Calu3 (cell line): ENCODE measurements around the gene CACNA1C. TPM values are rescaled to one million over a fixed set of nuclear protein-coding genes. Genes with fewer than 3 reads are reported as not detected.

Experiments
- BruUV-seq: library from RNA; stranded (reverse); fragments of 400-500 nt; replicated peaks from 2 replicates; lab custom pipeline; 2021; lab: Mats Ljungman, UMichigan
- CTCF ChIA-PET: fragments of 300-600 bp; sonication (Branson Sonifier 250); formaldehyde crosslinking; loops from one replicate; lab custom pipeline; 2022; ENCODE audit warnings: antibody characterized with exemption; lab: Charles Lee
- DNase-seq: peaks from one replicate; pipeline ENCODE4 v3.0.0; 2022
- H3K27ac Mint-ChIP-seq: one replicate; pipeline ENCODE4 v1.8.0; 2022; ENCODE audit warnings: mixed read lengths; ENCODE audit not compliant: unreplicated experiment
- H3K27me3 Mint-ChIP-seq: one replicate; pipeline ENCODE4 v1.8.0; 2022; ENCODE audit warnings: mixed read lengths; ENCODE audit not compliant: unreplicated experiment
- H3K36me3 Mint-ChIP-seq: one replicate; pipeline ENCODE4 v1.8.0; 2022; ENCODE audit warnings: mild to moderate bottlenecking, moderate library complexity, mixed read lengths; ENCODE audit not compliant: insufficient read depth, unreplicated experiment
- H3K4me1 Mint-ChIP-seq: one replicate; pipeline ENCODE4 v1.8.0; 2022; ENCODE audit warnings: mild to moderate bottlenecking, low read depth, mixed read lengths; ENCODE audit not compliant: unreplicated experiment
- H3K4me3 Mint-ChIP-seq: one replicate; pipeline ENCODE4 v1.8.0; 2022; ENCODE audit warnings: mild to moderate bottlenecking, low read depth, moderate library complexity, mixed read lengths; ENCODE audit not compliant: unreplicated experiment
- H3K9me3 Mint-ChIP-seq: one replicate; pipeline ENCODE4 v1.8.0; 2022; ENCODE audit warnings: low read depth, mixed read lengths; ENCODE audit not compliant: unreplicated experiment
- intact Hi-C: fragments of 100-400 bp; cut with micrococcal nuclease; formaldehyde crosslinking; loops from one replicate; pipeline ENCODE4 v1.10.0; 2022; ENCODE audit not compliant: unreplicated experiment
- total RNA-seq: library from RNA; stranded (reverse); gene quantifications from 2 replicates; pipeline ENCODE4 v1.2.3, GENCODE V29; 2022
- TF ChIP-seq, protein P1 (sequence below): fragments of 200-600 bp; IDR thresholded peaks from one replicate; pipeline ENCODE4 v1.8.0; 2022; ENCODE audit warnings: antibody characterized with exemption; ENCODE audit not compliant: unreplicated experiment

CACNA1C gene
- total RNA-seq, 1 experiment from 2014 or later, result not detected

DNA sequence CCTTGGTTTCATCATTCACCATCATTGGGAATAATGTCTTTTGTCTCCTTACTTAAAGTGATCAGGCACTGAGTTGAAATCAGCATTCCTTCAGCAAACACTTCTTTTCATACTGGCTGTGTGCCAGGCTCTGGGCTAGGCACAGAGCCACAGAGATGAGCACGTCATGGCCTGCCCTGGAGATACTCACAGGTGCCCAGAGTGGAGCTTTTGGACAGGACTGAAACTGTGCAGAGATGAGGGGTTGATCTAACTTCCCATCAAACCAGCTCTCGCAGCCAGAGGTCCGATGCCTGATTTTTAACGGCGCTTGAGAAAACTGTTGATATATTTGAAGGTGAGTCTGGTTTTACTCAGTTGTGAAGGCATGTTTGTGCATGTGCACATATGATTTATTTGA is 43.1 kb downstream of the CACNA1C start:
- DNase-seq, result no peak
- Mint-ChIP-seq H3K9me3 (no peaks in the 10 kb centered on the region), H3K4me3 (no peak overlapping the region), H3K27me3 (peaks cover 78% of the 10 kb centered on the region), H3K4me1 (no peaks in the 10 kb centered on the region), H3K36me3 (no peaks in the 10 kb centered on the region), H3K27ac (no peak overlapping the region)
- TF ChIP-seq, protein P1, sequence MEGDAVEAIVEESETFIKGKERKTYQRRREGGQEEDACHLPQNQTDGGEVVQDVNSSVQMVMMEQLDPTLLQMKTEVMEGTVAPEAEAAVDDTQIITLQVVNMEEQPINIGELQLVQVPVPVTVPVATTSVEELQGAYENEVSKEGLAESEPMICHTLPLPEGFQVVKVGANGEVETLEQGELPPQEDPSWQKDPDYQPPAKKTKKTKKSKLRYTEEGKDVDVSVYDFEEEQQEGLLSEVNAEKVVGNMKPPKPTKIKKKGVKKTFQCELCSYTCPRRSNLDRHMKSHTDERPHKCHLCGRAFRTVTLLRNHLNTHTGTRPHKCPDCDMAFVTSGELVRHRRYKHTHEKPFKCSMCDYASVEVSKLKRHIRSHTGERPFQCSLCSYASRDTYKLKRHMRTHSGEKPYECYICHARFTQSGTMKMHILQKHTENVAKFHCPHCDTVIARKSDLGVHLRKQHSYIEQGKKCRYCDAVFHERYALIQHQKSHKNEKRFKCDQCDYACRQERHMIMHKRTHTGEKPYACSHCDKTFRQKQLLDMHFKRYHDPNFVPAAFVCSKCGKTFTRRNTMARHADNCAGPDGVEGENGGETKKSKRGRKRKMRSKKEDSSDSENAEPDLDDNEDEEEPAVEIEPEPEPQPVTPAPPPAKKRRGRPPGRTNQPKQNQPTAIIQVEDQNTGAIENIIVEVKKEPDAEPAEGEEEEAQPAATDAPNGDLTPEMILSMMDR, result no peak
- no TSS peak for BruUV-seq
- intact Hi-C loops, result no loop called here
- CTCF ChIA-PET, result no interaction called here

DNA sequence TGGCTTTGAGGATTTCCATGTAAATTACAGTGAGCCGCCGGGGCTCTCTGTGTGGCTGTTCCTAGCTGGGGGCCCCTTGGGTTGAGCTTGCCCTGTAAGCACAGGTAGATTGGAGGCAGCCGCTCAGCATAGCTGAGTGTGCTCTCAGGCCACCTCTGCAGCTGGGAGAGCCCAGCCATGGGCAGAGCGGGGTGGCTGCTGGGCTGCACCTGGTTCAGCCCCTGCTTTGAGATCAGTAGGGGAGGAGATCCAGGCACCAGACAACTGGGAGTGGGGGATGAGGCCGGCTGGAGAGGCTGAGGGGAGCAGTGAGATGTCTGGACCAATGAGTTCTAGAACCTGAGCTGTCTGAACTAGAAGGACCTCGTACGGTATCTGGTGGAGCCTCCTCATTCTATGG is 44.8 kb downstream of the CACNA1C start:
- intact Hi-C loops, result no loop called here
- Mint-ChIP-seq H3K4me3 (no peak overlapping the region), H3K27ac (no peak overlapping the region), H3K4me1 (no peaks in the 10 kb centered on the region), H3K9me3 (no peaks in the 10 kb centered on the region), H3K36me3 (no peaks in the 10 kb centered on the region), H3K27me3 (peaks cover 74% of the 10 kb centered on the region)
- TF ChIP-seq, protein P1, result no peak
- no TSS peak for BruUV-seq
- CTCF ChIA-PET, result interaction anchor here (0.6 kb wide), 1 partner anchor 7 kb away, joined by 4 read pairs; no protein-coding TSS in a partner anchor
- DNase-seq, result no peak

DNA sequence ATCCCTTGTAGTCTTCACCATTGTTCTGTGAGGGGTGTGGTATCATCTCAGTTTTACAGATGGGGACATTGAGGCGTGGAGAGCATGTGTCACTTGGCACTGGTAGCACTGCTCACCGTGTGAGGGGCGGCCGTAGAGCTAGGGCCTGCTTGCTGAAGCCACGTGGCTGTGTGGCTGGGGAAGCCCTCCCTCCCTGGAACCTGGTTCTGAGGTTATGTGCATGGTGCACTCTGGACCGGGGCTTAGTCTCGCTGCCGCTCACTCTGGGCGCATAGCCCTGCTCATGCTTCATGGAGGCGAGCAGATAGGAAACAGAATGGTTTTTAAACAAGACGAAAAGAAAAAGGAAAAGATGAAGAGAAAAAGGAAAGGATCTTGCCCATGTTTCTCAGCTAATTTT is 46.1 kb downstream of the CACNA1C start:
- intact Hi-C loops, result no loop called here
- CTCF ChIA-PET, result no interaction called here
- Mint-ChIP-seq H3K36me3 (no peaks in the 10 kb centered on the region), H3K4me1 (no peaks in the 10 kb centered on the region), H3K4me3 (no peak overlapping the region), H3K27me3 (peaks cover 66% of the 10 kb centered on the region), H3K9me3 (no peaks in the 10 kb centered on the region), H3K27ac (no peak overlapping the region)
- TF ChIP-seq, protein P1, result no peak
- BruUV-seq, result no TSS peak
- no peak for DNase-seq

DNA sequence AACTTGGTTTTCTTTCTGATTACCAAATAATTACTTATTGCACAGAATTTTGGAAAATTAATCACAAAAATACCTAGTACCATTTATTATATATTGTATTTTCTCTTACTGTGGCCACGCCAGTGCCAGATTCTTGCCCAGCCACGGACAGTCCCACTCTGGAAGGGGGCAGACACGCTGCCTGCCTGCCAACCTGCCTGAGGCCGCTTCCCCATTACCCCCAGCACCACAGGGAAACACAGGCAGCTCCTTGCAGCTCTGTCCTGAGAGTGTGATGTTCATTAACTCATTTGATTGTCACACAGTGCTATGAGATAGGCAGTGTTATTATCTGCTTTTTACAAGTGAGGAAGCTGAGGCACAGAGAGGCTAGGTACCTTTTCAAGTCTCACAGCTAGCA is 46.8 kb downstream of the CACNA1C start:
- no peak overlapping the region for H3K4me3 Mint-ChIP-seq
- no TSS peak for BruUV-seq
- no peaks in the 10 kb centered on the region for H3K4me1 Mint-ChIP-seq
- H3K27me3 Mint-ChIP-seq, result peaks cover 65% of the 10 kb centered on the region
- no peak overlapping the region for H3K27ac Mint-ChIP-seq
- CTCF ChIA-PET, result interaction anchor here (0.7 kb wide), 1 partner anchor 127 kb away, joined by 4 read pairs; no protein-coding TSS in a partner anchor
- no peak for DNase-seq
- no peaks in the 10 kb centered on the region for H3K36me3 Mint-ChIP-seq
- TF ChIP-seq, protein P1, result no peak
- H3K9me3 Mint-ChIP-seq, result no peaks in the 10 kb centered on the region
- intact Hi-C loops, result no loop called here
